SK-N-MC (cell line): ENCODE measurements around the gene DIPK1B.
"Not testable (repeated sequence)": the region's sequence is repeated elsewhere in the genome, so short reads cannot be mapped to it uniquely, and the experiment has no call there.

Experiments
- DNase-seq: peaks from one replicate; pipeline ENCODE4 v3.0.0-alpha.2; 2011; ENCODE audit warnings: low read depth, low spot score
- H3K27ac ChIP-seq: fragments of 200-600 bp; sonication (generic); 2 replicates; pipeline ENCODE4 v1.5.1; 2016; ENCODE audit warnings: mixed run types
- H3K36me3 ChIP-seq: fragments of 200-600 bp; sonication (generic); 2 replicates; pipeline ENCODE4 v1.6.1; 2017; ENCODE audit warnings: antibody characterized with exemption, low read length, mixed read lengths; ENCODE audit not compliant: insufficient read depth
- H3K4me3 ChIP-seq: fragments of 200-600 bp; sonication (generic); 2 replicates; pipeline ENCODE4 v1.5.1; 2016
- H3K9ac ChIP-seq: fragments of 200-600 bp; sonication (generic); 2 replicates; pipeline ENCODE4 v1.8.0; 2017; ENCODE audit warnings: mixed run types, mixed read lengths; ENCODE audit not compliant: insufficient read length
- H3K9me3 ChIP-seq: fragments of 200-600 bp; sonication (generic); 2 replicates; pipeline ENCODE4 v1.6.1; 2017; ENCODE audit warnings: low read depth, mild to moderate bottlenecking, antibody characterized with exemption, low read length, moderate library complexity, mixed read lengths
- EZH2 ChIP-seq: fragments of 200-600 bp; sonication (generic); IDR thresholded peaks from one replicate; pipeline ENCODE4 v1.6.1; 2017; ENCODE audit warnings: antibody characterized with exemption
- FOXP2 ChIP-seq: optimal IDR thresholded peaks from 2 replicates; pipeline ENCODE3; 2011; ENCODE audit warnings: mild to moderate bottlenecking, moderate library complexity; ENCODE audit not compliant: insufficient read depth; ENCODE audit errors: extremely low read length, control extremely low read depth
- POLR2AphosphoS5 ChIP-seq: IDR thresholded peaks from 2 replicates; pipeline ENCODE4 v1.6.1; 2012; ENCODE audit warnings: mild to moderate bottlenecking, low read depth, low read length, borderline replicate concordance

The DIPK1B gene

DNA sequence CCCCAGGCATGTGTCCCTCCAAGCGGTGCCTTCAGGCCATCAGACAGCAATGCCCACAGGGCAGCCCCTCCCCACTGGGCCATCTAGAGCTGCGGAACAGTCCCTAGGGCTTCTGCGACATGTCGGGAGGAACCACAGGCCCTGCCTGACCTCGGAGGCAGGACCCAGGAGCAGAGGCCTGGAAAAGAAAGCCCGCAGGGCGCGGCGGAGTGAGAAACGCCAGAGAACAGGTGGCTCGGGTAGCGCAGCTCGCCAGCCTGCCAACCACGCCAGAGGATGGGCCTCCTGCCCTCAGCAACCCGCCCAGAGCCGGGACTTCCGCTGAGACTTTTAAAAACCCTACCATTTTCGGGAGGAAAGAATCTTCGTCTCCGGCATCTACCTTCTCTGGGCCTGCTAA lies 45.0 kb downstream of the DIPK1B start:
- no peak overlapping the region for H3K9ac ChIP-seq
- DNase-seq: no peak
- no peaks in the 10 kb centered on the region; the same call in 1 of the 2 replicates for H3K9me3 ChIP-seq
- TF ChIP-seq EZH2 (no peak), FOXP2 (no peak), POLR2AphosphoS5 (no peak)
- no peak overlapping the region for H3K27ac ChIP-seq
- no peaks in the 10 kb centered on the region for H3K36me3 ChIP-seq
- H3K4me3 ChIP-seq: no peak overlapping the region

- TF ChIP-seq EZH2 (no peak), POLR2AphosphoS5 (no peak), FOXP2 (no peak)
- Histone ChIP-seq H3K9me3 (no peaks in the 10 kb centered on the region), H3K4me3 (no peak overlapping the region), H3K36me3 (no peaks in the 10 kb centered on the region), H3K27ac (no peak overlapping the region), H3K9ac (no peak overlapping the region)
- no peak for DNase-seq
Measured at GRCh38 chr9:136757751-136758140, 45.4 kb downstream of the DIPK1B start.

GRCh38 chr9:136759001-136759400 lies 46.6 kb downstream of the DIPK1B start:
- TF ChIP-seq EZH2: no peak
- no peak for TF ChIP-seq POLR2AphosphoS5
- no peak for TF ChIP-seq FOXP2
- Histone ChIP-seq H3K9me3 (no peaks in the 10 kb centered on the region), H3K27ac (no peak overlapping the region), H3K9ac (no peak overlapping the region), H3K36me3 (no peaks in the 10 kb centered on the region), H3K4me3 (no peak overlapping the region)
- no peak for DNase-seq

DNA sequence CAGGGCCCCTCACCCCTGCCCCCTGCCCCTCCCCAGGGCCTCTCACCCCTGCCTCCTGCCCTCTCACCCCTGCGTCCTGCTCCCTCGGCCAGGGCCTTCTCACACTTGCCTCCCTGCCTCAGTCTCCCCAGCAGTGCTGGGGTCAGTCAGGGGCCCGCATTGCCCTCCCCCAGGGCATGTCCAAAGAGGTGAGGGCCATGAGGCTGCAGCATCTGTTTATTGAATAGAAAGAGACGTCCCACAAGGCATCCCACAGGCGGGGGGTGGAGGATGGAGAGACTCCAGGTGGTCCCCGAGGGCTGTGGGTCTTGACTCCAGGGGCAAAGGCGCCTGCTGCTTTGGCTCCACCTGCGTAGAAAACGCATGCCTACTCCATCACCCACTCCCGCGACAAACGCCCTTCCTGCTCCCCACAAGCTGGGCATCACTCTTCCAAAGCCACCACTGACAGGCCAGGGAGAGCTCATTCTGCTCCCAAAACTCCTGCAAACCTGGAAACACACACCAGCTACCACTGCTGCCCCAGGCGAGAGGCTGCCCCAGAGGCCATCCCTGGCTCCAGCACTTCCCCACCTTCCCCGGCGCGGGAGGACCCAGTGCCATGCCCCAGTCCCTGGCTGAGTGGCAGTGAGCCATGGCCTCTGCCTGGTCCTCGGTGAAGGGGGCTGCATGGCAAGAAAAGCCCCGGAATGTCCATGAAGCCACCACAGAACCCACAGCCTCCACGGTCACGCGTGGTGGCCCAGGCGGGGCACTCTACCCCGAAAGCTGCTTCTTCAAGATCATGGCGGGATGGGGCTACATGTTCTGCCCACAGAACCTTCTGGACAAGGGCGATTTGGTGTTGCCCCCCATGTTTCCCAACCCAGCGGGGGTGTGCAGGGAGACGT lies 47.3 kb downstream of the DIPK1B start:
- Histone ChIP-seq H3K9me3 (no peaks in the 10 kb centered on the region), H3K9ac (no peak overlapping the region), H3K27ac (no peak overlapping the region), H3K36me3 (no peaks in the 10 kb centered on the region), H3K4me3 (no peak overlapping the region)
- TF ChIP-seq EZH2 (no peak), FOXP2 (no peak), POLR2AphosphoS5 (no peak)
- no peak for DNase-seq

- no peak for TF ChIP-seq EZH2
- Histone ChIP-seq H3K27ac (no peak overlapping the region), H3K36me3 (no peaks in the 10 kb centered on the region), H3K9ac (no peak overlapping the region), H3K9me3 (no peaks in the 10 kb centered on the region), H3K4me3 (no peak overlapping the region)
- no peak for DNase-seq
Measured at GRCh38 chr9:136760424-136760823, 48.1 kb downstream of the DIPK1B start.

DNA sequence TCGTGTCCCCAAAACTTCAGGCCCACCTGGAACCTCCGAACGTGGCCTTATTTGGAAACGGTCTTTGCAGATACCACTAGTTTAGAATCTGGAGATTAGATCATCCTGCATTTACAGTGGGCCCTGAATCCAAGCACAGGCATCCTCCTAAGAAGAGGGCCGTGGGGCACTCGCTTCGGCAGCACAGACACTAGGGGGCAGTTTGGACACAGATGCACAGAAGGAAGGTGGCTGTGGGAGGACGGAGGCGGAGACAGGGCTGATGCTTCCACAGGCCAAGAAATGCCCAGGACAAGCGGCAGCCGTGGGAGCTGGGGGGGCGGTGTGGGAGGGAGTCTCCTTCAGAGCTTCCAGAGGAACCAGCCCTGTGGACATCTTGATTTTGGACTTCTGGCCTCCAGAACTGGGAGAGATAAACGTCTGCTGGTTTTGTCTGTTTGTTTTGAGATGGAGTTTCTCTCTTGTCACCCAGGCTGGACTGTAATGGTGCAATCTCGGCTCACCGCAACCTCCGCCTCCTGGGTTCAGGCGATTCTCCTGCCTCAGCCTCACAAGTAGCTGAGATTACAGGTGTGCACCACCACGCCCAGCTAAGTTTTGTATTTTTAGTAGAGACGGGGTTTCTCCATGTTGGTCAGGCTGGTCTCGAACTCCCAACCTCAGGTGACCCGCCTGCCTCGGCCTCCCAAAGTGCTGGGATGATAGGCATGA lies 48.6 kb downstream of the DIPK1B start:
- H3K9ac ChIP-seq, H3K36me3 ChIP-seq, H3K4me3 ChIP-seq, H3K9me3 ChIP-seq, H3K27ac ChIP-seq, DNase-seq: not testable (repeated sequence)

- H3K4me3 ChIP-seq: no peak overlapping the region
- H3K9me3 ChIP-seq: no peaks in the 10 kb centered on the region
- no peaks in the 10 kb centered on the region for H3K36me3 ChIP-seq
- DNase-seq: no peak
- no peak overlapping the region for H3K27ac ChIP-seq
- no peak overlapping the region for H3K9ac ChIP-seq
- TF ChIP-seq POLR2AphosphoS5: no peak
- no peak for TF ChIP-seq FOXP2
- TF ChIP-seq EZH2: no peak
Measured at GRCh38 chr9:136761545-136761981, 49.2 kb downstream of the DIPK1B start.

GRCh38 chr9:136762221-136762691 lies 49.9 kb downstream of the DIPK1B start:
- Histone ChIP-seq H3K36me3 (no peaks in the 10 kb centered on the region), H3K4me3 (no peak overlapping the region), H3K27ac (no peak overlapping the region), H3K9ac (no peak overlapping the region), H3K9me3 (no peaks in the 10 kb centered on the region)
- no peak for TF ChIP-seq FOXP2
- no peak for TF ChIP-seq EZH2
- TF ChIP-seq POLR2AphosphoS5: no peak
- no peak for DNase-seq

DNA sequence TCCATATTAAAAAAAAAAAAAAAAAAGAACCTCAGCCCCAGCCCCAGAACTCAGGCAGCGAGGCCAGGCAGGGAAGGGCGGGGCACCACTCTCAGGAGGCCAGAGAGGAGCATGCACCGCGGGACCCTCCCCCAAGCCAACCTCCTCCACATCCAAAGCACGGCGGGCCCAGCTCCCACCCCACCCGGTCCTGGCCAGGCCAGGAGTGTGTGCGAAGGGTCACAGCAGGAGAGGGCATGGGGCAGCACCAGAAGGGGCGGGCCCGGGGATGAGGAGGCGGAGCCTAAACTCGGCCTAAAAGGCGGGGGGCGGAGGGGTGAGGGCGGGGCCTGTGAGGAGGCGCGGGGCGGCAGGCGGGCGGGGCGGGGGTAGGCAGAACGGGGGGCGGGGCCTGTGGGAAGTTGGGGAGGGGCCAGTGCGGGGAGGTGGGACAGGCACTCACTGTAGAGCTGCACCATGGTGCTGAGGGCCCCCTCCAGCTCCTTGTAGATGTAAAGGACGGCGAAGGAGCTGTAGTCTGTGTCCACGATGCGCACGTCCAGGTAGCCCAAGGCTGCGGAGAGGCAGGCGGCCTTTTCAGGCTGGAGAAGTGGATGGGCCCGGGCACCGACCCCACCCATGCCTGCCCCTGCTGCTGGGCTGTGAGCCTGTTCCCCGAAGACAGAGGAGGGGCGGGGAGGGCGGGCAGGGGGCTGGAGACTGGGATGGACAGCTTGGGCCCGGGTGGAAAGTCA lies 50.7 kb downstream of the DIPK1B start:
- Histone ChIP-seq H3K9ac (no peak overlapping the region), H3K4me3 (peak overlapping the region; percentile 74), H3K36me3 (no peaks in the 10 kb centered on the region), H3K27ac (no peak overlapping the region), H3K9me3 (no peaks in the 10 kb centered on the region)
- TF ChIP-seq POLR2AphosphoS5 (peak; percentile 40; the same call in 1 of the 2 replicates), FOXP2 (no peak)
- no peak for DNase-seq
